Measurements from ENCODE around the gene HMCN2. TPM values are rescaled to one million over a fixed set of nuclear protein-coding genes. Genes with fewer than 3 reads are reported as not detected.

Gene HMCN2
- total RNA-seq, 1 donor from 2014 or later: 5.8 TPM

DNA sequence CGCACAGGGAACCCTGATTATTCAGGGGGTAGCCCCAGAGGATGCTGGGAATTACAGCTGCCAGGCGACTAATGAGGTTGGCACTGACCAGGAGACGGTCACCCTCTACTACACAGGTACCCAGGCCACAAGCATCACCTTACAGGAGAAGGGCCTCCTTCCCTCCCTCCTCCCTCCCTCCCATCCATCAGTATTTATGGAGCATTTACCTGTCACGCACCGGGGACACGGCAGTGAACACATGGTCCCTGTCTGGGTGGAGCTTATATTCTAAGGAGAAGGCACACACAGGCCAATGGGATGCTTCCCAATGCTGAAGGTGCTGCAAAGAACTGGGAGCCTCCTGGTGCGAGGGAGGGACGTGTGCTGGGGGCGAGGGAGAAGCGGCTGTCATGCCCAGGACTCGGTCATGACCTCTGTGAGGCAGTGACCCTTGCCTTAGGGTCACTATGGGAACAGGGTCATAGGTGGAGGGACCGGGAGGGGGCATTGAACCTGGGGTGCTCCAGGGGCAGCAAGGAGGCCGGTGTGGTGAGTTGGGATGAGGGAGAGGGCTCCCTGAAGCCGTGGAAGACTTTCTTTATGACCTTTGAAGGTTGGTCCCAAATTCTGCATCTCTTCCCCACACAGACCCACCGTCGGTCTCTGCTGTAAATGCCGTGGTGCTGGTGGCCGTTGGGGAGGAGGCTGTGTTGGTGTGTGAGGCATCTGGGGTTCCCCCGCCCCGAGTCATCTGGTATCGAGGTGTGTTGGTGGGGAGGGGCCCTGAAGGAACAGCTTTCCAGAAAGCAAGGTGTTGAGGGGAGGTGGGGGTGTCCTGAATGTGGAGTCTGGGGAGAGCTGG lies 41.5 kb downstream of the HMCN2 start:
- Mint-ChIP-seq H3K27ac (no peak overlapping the region), H3K4me1 (no peaks in the 10 kb centered on the region)

DNA sequence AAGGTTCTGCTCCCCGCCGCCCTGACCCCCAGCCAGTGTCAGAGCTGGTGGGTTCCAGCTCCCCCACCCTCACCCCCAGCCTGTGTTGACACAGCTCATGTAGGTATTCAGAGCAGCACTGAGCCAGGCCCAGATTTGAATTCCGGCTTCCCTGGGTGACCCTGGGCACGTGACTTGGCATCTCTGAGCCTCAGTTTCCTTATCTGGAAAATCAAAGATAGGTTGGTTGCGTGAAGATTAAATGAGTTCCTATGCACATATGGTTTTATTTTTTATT lies 42.0 kb downstream of the HMCN2 start:
- Mint-ChIP-seq H3K9me3 (no peaks in the 10 kb centered on the region), H3K27ac (no peak overlapping the region), H3K27me3 (ENCODE audit: low read depth) (no peaks in the 10 kb centered on the region), H3K4me3 (no peak overlapping the region), H3K36me3 (no peaks in the 10 kb centered on the region), H3K4me1 (no peaks in the 10 kb centered on the region)
- DNase-seq (ENCODE audit: low spot score in 2 of 2, unreplicated experiment in 2 of 2): no peak
- TF ChIP-seq, protein P1, sequence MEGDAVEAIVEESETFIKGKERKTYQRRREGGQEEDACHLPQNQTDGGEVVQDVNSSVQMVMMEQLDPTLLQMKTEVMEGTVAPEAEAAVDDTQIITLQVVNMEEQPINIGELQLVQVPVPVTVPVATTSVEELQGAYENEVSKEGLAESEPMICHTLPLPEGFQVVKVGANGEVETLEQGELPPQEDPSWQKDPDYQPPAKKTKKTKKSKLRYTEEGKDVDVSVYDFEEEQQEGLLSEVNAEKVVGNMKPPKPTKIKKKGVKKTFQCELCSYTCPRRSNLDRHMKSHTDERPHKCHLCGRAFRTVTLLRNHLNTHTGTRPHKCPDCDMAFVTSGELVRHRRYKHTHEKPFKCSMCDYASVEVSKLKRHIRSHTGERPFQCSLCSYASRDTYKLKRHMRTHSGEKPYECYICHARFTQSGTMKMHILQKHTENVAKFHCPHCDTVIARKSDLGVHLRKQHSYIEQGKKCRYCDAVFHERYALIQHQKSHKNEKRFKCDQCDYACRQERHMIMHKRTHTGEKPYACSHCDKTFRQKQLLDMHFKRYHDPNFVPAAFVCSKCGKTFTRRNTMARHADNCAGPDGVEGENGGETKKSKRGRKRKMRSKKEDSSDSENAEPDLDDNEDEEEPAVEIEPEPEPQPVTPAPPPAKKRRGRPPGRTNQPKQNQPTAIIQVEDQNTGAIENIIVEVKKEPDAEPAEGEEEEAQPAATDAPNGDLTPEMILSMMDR (IDR thresholded peaks at IDR 0.05; ENCODE audit: unreplicated experiment): no peak

More for the DNA sequence above, 41.5 kb downstream of the HMCN2 start:
- TF ChIP-seq, protein P1 (IDR thresholded peaks at IDR 0.05; ENCODE audit: unreplicated experiment): no peak
- no peaks in the 10 kb centered on the region for H3K9me3 Mint-ChIP-seq
- no peaks in the 10 kb centered on the region for H3K36me3 Mint-ChIP-seq
- H3K4me3 Mint-ChIP-seq: no peak overlapping the region
- no peaks in the 10 kb centered on the region for H3K27me3 Mint-ChIP-seq (ENCODE audit: low read depth)
- no peak for DNase-seq (ENCODE audit: low spot score in 2 of 2, unreplicated experiment in 2 of 2)

DNA sequence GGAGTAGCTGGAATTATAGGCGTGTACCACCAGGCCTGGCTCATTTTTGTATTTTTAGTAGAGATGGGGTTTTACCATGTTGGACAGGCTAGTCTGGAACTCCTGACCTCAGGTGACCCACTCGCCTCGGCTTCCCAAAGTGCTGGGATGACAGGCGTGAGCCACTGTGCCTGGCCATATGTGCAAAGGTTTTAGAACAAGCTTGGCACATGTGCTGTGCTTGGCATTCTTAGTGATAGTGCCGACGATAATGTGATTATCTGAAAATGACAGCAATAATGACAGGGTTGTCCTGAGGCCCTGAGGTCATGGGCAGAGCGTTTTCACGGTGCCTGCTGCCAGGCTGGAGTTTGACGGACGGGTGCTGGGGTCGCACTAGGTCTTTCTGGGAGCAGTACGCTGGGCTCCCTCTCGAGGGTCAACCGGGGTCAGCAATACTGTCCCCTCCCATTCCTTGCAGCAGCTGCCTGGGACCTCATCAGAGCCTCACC lies 42.6 kb downstream of the HMCN2 start:
- TF ChIP-seq, protein P1 (IDR thresholded peaks at IDR 0.05; ENCODE audit: unreplicated experiment): no peak
- H3K27me3 Mint-ChIP-seq (ENCODE audit: low read depth): no peaks in the 10 kb centered on the region
- H3K9me3 Mint-ChIP-seq: no peaks in the 10 kb centered on the region

DNA sequence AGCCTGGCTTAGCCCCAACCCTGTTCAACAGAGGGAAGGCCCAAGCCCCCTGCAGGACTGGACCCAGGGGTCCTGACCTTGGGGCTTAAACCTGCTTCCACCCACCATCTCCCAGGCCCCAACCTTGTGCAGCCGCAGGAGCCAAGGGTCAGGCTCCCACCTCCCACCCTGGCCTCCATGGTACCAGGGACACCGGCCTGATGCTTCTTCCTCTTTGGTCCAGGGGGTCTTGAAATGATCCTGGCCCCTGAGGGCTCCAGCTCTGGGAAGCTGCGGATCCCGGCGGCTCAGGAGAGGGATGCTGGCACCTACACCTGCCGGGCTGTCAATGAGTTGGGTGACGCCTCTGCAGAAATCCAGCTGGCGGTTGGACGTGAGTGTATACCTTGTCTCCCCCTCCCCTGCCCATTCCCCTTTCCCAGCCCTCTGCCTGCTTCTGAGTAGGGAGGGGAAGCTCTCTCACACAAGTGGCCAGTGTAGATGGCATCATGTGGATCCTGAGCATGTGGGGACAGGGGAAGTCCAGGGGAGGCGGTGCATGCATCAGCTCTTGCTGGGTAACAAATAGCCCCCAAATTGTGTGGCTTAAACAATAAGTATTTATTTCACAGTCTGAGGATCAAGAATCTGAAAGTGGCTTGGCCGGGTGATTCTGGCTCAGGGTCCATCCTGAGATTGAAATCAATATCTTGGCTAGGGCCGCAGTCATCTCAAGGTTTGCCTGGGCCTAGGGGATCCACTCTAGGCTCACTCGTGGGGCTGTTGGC lies 44.3 kb downstream of the HMCN2 start:
- Mint-ChIP-seq H3K36me3 (no peaks in the 10 kb centered on the region), H3K27me3 (ENCODE audit: low read depth) (no peaks in the 10 kb centered on the region), H3K27ac (no peak overlapping the region), H3K9me3 (no peaks in the 10 kb centered on the region), H3K4me1 (no peaks in the 10 kb centered on the region), H3K4me3 (no peak overlapping the region)
- TF ChIP-seq, protein P1 (IDR thresholded peaks at IDR 0.05; ENCODE audit: unreplicated experiment): no peak
- DNase-seq (ENCODE audit: low spot score in 2 of 2, unreplicated experiment in 2 of 2): no peak

More for the DNA sequence above, 42.6 kb downstream of the HMCN2 start:
- H3K36me3 Mint-ChIP-seq: no peaks in the 10 kb centered on the region
- H3K27ac Mint-ChIP-seq: no peak overlapping the region
- no peak overlapping the region for H3K4me3 Mint-ChIP-seq
- no peaks in the 10 kb centered on the region for H3K4me1 Mint-ChIP-seq
- no peak for DNase-seq (ENCODE audit: low spot score in 2 of 2, unreplicated experiment in 2 of 2)

DNA sequence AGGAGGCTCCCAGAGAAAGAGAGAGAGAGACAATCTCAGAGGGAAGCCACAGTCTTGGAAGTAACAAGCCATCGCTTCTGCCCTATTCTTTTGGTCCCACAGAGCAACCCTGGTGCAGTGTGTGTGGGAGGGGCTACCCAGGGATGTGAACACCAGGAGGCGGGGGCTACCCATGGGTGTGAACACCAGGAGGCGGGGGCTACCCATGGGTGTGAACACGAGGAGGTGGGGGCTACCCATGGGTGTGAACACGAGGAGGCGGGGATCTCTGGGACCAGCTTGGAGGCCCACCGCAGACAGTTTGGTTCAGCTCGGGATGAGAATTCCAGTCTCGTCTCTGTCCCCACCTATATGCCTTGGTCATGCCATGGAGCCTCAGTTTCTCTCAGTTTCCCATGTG lies 44.9 kb downstream of the HMCN2 start:
- Mint-ChIP-seq H3K36me3 (no peaks in the 10 kb centered on the region), H3K27ac (no peak overlapping the region), H3K4me3 (no peak overlapping the region), H3K27me3 (ENCODE audit: low read depth) (no peaks in the 10 kb centered on the region), H3K4me1 (no peaks in the 10 kb centered on the region), H3K9me3 (no peaks in the 10 kb centered on the region)
- DNase-seq (ENCODE audit: low spot score in 2 of 2, unreplicated experiment in 2 of 2): no peak
- TF ChIP-seq, protein P1 (IDR thresholded peaks at IDR 0.05; ENCODE audit: unreplicated experiment): no peak

All from mesothelial cell of epicardium (in vitro differentiated cells).